MM.1S (cell line): ENCODE measurements around the gene PKDCC.

Source experiments
- EZH2phosphoT487 ChIP-seq: fragments of 300-600 bp; sonication (generic); IDR thresholded peaks from 2 replicates; pipeline ENCODE4 v1.6.1; 2018; ENCODE audit warnings: antibody characterized with exemption, low read length
- TF ChIP-seq, protein P1 (sequence below): fragments of 300-600 bp; sonication (generic); IDR thresholded peaks from 2 replicates; pipeline ENCODE4 v1.5.1; 2016; ENCODE audit warnings: antibody characterized with exemption, low read length, mixed read lengths

DNA sequence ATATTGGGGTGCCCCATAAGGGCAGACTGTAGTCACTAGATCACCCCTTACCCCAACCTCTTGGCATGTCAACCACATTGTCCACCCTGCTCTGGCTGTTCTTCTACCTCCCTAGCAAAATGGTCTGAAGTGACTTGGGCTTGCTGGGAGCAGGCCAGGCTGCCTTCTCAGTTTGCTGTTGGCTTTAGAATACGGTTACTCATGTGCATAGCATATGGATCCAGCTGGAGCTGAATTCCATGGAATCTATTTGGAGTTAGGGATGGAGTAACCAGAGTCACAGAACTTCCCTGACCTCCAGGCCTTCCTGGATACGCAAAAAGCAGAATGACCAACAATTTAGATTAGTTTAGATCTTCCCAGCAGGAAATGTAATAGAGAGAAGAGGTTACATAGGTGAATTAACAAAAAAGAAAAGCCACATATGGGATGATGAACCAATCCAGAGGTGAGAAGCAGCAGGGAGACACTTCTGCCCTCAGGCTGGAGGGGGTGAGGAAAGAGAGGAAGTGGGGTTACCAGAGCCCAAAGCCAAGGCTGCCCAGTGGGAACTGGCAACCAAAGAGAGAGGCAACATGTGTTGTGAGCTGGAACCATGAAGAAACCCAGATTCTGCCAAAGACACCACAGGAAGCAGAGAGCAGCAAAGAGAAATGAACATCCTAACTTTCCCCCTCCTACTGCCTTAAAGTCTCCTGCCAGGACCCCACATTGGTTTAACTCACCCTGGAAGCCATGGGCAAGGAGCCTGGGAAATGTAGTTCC lies 26.1 kb downstream of the PKDCC start:
- TF ChIP-seq, protein P1, sequence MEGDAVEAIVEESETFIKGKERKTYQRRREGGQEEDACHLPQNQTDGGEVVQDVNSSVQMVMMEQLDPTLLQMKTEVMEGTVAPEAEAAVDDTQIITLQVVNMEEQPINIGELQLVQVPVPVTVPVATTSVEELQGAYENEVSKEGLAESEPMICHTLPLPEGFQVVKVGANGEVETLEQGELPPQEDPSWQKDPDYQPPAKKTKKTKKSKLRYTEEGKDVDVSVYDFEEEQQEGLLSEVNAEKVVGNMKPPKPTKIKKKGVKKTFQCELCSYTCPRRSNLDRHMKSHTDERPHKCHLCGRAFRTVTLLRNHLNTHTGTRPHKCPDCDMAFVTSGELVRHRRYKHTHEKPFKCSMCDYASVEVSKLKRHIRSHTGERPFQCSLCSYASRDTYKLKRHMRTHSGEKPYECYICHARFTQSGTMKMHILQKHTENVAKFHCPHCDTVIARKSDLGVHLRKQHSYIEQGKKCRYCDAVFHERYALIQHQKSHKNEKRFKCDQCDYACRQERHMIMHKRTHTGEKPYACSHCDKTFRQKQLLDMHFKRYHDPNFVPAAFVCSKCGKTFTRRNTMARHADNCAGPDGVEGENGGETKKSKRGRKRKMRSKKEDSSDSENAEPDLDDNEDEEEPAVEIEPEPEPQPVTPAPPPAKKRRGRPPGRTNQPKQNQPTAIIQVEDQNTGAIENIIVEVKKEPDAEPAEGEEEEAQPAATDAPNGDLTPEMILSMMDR: no peak
- no peak for TF ChIP-seq EZH2phosphoT487
